Loucy (cell line): ENCODE measurements around the gene MCC.

Experiments
- CTCF ChIP-seq: fragments of 200-600 bp; sonication (generic); conservative IDR thresholded peaks from 2 replicates; pipeline ENCODE4 v1.5.1; 2014; ENCODE audit warnings: mild to moderate bottlenecking, antibody characterized with exemption, low read length
- EZH2phosphoT487 ChIP-seq: fragments of 200-600 bp; IDR thresholded peaks from 2 replicates; pipeline ENCODE4 v1.6.1; 2018; ENCODE audit warnings: antibody characterized with exemption, mild to moderate bottlenecking, moderate library complexity, borderline replicate concordance

GRCh38 chr5:113038714-113039113 is 449.5 kb downstream of the MCC start:
- peak; percentile 15; the same call in 1 of the 2 replicates for TF ChIP-seq CTCF
- no peak for TF ChIP-seq EZH2phosphoT487
